ENCODE measurements around the gene DKK3. TPM values are rescaled to one million over a fixed set of nuclear protein-coding genes. Genes with fewer than 3 reads are reported as not detected.

Gene DKK3
- total and polyA plus RNA-seq, 8 donors, result 21.8 to 63.8 (median 37.6) TPM

DNA sequence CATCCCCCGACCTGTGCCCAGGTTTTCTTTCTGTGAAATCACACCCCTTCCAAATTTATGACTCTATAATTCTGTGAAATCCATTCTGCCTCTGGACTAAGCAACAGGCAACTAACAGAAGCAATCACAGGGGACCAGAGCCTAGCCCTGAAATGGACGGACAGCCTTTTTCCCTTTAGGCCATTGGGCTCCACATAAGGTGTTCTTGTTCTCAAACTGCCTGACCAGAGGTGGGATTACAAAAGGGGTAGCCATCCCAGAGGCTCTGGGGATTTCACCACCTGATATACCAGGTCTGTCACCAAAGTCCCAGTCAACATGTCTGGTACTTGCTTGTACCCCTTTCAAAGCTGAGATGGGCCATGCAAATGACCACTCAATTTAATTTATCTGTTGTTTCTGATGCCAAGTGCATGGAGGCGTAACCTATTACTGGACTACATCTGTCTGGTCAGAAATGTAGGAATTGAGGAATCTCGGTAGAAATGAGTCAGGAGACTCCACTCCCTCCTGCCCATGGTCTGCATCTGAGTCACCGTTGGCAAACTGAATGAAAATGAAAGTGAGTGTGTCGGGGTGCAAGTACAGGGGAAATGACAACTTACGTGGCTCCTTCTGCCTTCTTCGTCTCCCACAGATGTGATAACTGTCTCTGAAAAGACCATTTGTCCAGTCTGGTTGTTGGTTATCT is 10.2 kb downstream of the DKK3 start:
- H3K9me3 ChIP-seq, result no peaks in the 10 kb centered on the region
- intact Hi-C loops (cut with DNase I; ENCODE audit: low total_unique reads), result no loop called here
- TF ChIP-seq, protein P1, sequence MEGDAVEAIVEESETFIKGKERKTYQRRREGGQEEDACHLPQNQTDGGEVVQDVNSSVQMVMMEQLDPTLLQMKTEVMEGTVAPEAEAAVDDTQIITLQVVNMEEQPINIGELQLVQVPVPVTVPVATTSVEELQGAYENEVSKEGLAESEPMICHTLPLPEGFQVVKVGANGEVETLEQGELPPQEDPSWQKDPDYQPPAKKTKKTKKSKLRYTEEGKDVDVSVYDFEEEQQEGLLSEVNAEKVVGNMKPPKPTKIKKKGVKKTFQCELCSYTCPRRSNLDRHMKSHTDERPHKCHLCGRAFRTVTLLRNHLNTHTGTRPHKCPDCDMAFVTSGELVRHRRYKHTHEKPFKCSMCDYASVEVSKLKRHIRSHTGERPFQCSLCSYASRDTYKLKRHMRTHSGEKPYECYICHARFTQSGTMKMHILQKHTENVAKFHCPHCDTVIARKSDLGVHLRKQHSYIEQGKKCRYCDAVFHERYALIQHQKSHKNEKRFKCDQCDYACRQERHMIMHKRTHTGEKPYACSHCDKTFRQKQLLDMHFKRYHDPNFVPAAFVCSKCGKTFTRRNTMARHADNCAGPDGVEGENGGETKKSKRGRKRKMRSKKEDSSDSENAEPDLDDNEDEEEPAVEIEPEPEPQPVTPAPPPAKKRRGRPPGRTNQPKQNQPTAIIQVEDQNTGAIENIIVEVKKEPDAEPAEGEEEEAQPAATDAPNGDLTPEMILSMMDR (IDR thresholded peaks at IDR 0.05), result no peak
- TF ChIP-seq POLR2AphosphoS5 (IDR thresholded peaks at IDR 0.05) (peak in 1 of 3 donors; percentile 18), EP300 (IDR thresholded peaks at IDR 0.05) (no peak), POLR2A (IDR thresholded peaks at IDR 0.05) (no peak)
- H3K27me3 ChIP-seq, result no peaks in the 10 kb centered on the region
- no peak for DNase-seq
- H3K4me1 ChIP-seq, result peaks cover 0 to 16% (median 8%) of the 10 kb centered on the region in 4 donors
- H3K36me3 ChIP-seq, result peaks cover 0 to 47% (median 27%) of the 10 kb centered on the region in 4 donors
- no peak overlapping the region for H3K4me3 ChIP-seq
- WGBS, 5 donors, result 54 to 78% (median 69%) methylated on average over 8 of the region's 8 CpGs
- H3K27ac ChIP-seq, result peak overlapping the region in 1 of 5 donors; percentile 35

DNA sequence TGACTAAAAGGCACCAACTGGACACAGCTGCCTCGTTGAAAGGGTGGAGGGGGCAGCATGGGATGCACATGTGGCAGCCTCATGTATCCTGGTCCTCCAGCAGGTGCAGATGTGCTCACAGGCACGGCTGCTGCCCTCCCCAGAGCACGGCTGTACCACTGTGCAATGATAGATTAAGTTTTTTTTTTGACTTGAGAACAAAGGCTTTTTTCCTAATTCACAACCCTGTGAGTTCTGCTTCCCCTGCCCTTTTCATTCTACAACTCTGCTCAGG is 11.4 kb downstream of the DKK3 start:
- Histone ChIP-seq H3K36me3 (peaks cover 0 to 47% (median 27%) of the 10 kb centered on the region in 4 donors), H3K9me3 (no peaks in the 10 kb centered on the region), H3K27ac (no peak overlapping the region), H3K27me3 (no peaks in the 10 kb centered on the region), H3K4me3 (no peak overlapping the region), H3K4me1 (peaks cover 0 to 26% (median 13%) of the 10 kb centered on the region in 4 donors)
- TF ChIP-seq POLR2AphosphoS5 (IDR thresholded peaks at IDR 0.05) (no peak), EP300 (IDR thresholded peaks at IDR 0.05) (no peak), POLR2A (IDR thresholded peaks at IDR 0.05) (no peak)
- TF ChIP-seq, protein P1 (IDR thresholded peaks at IDR 0.05), result no peak
- WGBS, 5 donors, result 72 to 87% (median 81%) methylated on average over 3 of the region's 3 CpGs
- intact Hi-C loops (cut with DNase I; ENCODE audit: low total_unique reads), result no loop called here
- DNase-seq, result no peak

DNA sequence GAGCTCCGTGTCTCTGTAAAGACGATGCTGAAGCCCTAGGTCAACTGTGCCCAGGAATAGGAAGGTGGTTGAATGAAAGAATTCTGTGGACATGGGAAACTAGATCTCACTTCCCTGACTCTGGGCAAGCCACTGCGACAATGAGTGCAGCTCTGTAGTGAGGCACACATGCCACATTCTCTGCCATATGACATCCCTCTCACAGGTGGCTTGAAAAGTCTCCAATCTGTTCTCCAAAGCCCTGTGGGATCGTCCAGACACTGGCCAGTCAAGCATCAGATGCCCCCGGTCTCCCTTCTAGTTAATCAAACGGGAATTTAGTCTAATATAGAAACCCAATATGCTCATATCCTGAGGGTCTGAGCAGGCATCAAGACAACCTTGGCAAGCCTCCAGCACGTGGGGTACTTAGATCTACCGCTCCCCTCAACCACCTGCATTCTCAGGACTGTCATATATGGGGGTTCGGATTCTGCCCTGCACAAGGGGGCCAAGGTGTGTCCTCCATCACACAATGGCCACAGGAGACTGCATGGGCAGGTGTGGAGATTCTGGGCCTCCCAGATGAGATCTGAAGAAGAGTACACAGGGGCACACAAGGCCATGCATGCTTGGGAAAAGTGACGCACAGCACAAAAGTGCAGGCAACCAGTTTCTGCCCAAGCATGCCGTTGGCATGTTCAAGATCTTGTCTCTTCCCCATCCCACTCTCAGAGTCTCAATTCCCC is 11.9 kb downstream of the DKK3 start:
- no peak for DNase-seq
- WGBS, 5 donors, result 86 to 93% (median 91%) methylated on average over 11 of the region's 11 CpGs
- TF ChIP-seq POLR2A (IDR thresholded peaks at IDR 0.05) (no peak), POLR2AphosphoS5 (IDR thresholded peaks at IDR 0.05) (no peak), EP300 (IDR thresholded peaks at IDR 0.05) (no peak)
- TF ChIP-seq, protein P1 (IDR thresholded peaks at IDR 0.05), result no peak
- intact Hi-C loops (cut with DNase I; ENCODE audit: low total_unique reads), result no loop called here
- Histone ChIP-seq H3K4me1 (peaks cover 5 to 31% (median 13%) of the 10 kb centered on the region in 4 donors), H3K27me3 (no peaks in the 10 kb centered on the region), H3K4me3 (no peak overlapping the region), H3K36me3 (peaks cover 0 to 42% (median 24%) of the 10 kb centered on the region in 4 donors), H3K27ac (no peak overlapping the region), H3K9me3 (no peaks in the 10 kb centered on the region)

DNA sequence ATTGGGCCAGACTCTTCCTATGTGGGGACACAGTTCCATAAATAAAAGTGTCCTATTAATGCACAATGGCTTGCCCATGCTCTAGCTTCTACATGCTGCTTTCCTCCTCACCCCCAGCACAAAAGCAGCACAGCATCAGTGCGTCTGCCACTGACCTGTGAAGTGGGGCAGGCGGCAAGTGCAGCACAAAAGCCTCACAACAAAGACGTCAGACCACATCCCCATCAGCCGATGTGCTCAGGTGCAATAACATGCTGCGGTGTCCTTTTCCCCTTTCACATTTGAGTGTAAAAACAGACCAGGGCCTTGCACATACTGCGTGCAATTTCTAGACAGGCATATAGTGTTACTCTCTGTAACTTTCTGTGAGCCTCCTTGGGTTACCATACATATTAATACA is 12.8 kb downstream of the DKK3 start:
- Histone ChIP-seq H3K27me3 (no peaks in the 10 kb centered on the region), H3K27ac (no peak overlapping the region), H3K4me3 (no peak overlapping the region), H3K9me3 (no peaks in the 10 kb centered on the region), H3K4me1 (peaks cover 7 to 38% (median 21%) of the 10 kb centered on the region in 4 donors), H3K36me3 (peaks cover 0 to 33% (median 18%) of the 10 kb centered on the region in 4 donors)
- TF ChIP-seq EP300 (IDR thresholded peaks at IDR 0.05), result no peak
- no peak for TF ChIP-seq POLR2A (IDR thresholded peaks at IDR 0.05)
- TF ChIP-seq POLR2AphosphoS5 (IDR thresholded peaks at IDR 0.05), result no peak
- TF ChIP-seq, protein P1 (IDR thresholded peaks at IDR 0.05), result no peak
- WGBS, 5 donors, result 83 to 98% (median 95%) methylated on average over 6 of the region's 6 CpGs
- intact Hi-C loops (cut with DNase I; ENCODE audit: low total_unique reads), result no loop called here
- no peak for DNase-seq
